EH (cell line): Measurements from ENCODE around the gene PRSS22.

ENCODE experiments used
- DNase-seq: peaks from one replicate; pipeline ENCODE4 v3.0.0-alpha.2; 2015; ENCODE audit warnings: low read depth

PRSS22 gene

GRCh38 chr16:2852731-2853507 lies 5.1 kb downstream of the PRSS22 start:
- DNase-seq = no peak

GRCh38 chr16:2852003-2852730 lies 5.8 kb downstream of the PRSS22 start:
- no peak for DNase-seq

- no peak for DNase-seq
These were observed 8.8 kb downstream of the PRSS22 start for GRCh38 chr16:2848933-2849725.

- peak; percentile 30 for DNase-seq
These were observed 11.3 kb downstream of the PRSS22 start for GRCh38 chr16:2846511-2847310.

GRCh38 chr16:2845116-2845515 lies 12.9 kb downstream of the PRSS22 start:
- DNase-seq = no peak

- no peak for DNase-seq
These were observed 14.4 kb downstream of the PRSS22 start for GRCh38 chr16:2843526-2843925.

- DNase-seq = no peak
These were observed 15.5 kb downstream of the PRSS22 start for GRCh38 chr16:2842340-2843000.

- DNase-seq = no peak
These were observed 16.2 kb downstream of the PRSS22 start for GRCh38 chr16:2841606-2842339.

- DNase-seq = no peak
These were observed 17.1 kb downstream of the PRSS22 start for GRCh38 chr16:2840914-2841313.

GRCh38 chr16:2839650-2840450 lies 18.1 kb downstream of the PRSS22 start:
- no peak for DNase-seq

- DNase-seq = peak; percentile 79
These were observed 19.0 kb downstream of the PRSS22 start for GRCh38 chr16:2838928-2839327.

GRCh38 chr16:2836646-2837508 lies 21.1 kb downstream of the PRSS22 start:
- DNase-seq = no peak

- peak; percentile 98 for DNase-seq
These were observed 22.1 kb downstream of the PRSS22 start for GRCh38 chr16:2835638-2836493.

- DNase-seq = no peak
These were observed 23.0 kb downstream of the PRSS22 start for GRCh38 chr16:2834968-2835367.

- DNase-seq = no peak
These were observed 24.2 kb downstream of the PRSS22 start for GRCh38 chr16:2833776-2834175.

GRCh38 chr16:2831203-2831602 lies 26.8 kb downstream of the PRSS22 start:
- no peak for DNase-seq

GRCh38 chr16:2830355-2830695 lies 27.6 kb downstream of the PRSS22 start:
- DNase-seq = no peak
